SKM-1 (cell line): ENCODE measurements around the gene HACD4.
"Not testable (repeated sequence)": the region's sequence is repeated elsewhere in the genome, so short reads cannot be mapped to it uniquely, and the experiment has no call there.

Experiments
- DNase-seq: peaks from one replicate; lab custom pipeline; 2025; ENCODE audit not compliant: unreplicated experiment; lab: John Stamatoyannopoulos, UW

HACD4 gene

DNA sequence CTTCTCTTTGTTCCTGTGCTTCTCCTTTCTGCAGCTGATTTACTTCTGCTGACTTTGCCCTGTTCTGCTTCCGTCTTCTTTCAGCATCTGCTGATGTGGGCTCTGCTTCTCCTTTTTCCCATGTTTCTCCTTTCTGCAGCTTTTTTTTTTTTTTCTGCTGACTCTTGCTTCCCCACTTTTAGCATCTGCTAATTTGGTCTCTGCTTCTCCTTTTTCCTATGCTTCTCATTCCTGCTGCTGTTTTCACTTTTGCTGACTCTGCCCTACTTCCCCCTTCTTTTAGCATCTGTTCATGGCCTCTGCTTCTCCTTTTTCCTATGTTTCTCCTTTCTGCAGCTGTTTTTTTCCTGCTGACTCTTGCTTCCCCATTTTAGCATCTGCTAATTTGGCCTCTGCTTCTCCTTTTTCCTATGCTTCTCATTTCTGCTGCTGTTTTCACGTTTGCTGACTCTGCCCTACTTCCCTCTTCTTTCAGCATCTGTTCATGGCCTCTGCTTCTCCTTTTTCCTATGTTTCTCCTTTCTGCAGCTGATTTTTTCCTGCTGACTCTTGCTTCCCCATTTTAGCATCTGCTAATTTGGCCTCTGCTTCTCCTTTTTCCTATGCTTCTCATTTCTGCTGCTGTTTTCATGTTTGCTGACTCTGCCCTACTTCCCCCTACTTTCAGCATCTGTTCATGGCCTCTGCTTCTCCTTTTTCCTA is 58.0 kb downstream of the HACD4 start:
- DNase-seq, result not testable (repeated sequence)

DNA sequence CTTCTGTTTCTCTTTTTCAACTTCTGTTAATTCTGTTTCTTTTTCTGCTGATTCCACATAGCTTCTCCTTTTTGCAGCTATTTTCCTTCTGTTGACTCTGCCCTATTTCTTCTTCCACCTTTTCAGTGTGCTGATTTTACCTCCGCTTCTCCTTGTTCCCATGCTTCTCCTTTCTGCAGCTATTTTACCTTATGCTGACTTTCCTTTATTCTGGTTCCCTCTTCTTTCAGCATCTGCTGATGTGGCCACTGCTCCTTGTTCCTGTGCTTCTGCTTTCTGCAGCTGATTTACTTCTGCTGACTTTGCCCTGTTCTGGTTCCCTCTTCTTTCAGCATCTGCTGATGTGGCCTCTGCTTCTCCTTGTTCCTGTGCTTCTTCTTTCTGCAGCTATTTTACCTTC is 58.8 kb downstream of the HACD4 start:
- no peak for DNase-seq

DNA sequence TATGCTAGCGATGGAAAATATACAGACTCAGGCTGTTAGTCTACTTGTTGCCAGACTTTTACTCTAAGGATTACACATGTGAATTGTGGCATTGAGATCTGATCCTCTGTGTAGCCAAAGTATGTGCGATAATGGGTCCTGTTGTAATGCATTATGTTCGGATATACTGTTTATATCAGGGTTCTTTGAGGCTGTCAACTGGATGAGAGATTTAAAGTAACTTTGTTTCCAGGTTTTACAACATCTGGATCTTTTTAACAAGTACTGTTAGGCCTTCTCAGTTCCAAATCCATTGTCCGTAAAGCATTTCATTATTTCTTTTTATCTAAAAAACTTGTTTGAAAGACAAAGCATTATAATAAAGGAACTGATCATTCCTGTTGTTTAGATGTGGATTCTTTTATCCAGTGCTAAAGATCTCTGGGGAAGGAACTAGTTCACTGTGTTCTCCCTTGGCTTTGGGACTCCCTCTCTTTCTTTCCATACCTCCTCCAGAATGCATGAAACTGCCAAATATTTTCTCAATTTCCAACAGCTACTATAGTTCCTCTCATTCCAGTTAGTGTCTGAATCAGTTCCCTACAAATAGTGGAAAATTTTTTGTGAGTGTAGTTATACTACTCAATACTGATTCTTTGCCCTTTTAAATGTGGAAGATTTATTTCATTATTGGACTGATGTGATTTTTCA is 68.8 kb downstream of the HACD4 start:
- no peak for DNase-seq

DNA sequence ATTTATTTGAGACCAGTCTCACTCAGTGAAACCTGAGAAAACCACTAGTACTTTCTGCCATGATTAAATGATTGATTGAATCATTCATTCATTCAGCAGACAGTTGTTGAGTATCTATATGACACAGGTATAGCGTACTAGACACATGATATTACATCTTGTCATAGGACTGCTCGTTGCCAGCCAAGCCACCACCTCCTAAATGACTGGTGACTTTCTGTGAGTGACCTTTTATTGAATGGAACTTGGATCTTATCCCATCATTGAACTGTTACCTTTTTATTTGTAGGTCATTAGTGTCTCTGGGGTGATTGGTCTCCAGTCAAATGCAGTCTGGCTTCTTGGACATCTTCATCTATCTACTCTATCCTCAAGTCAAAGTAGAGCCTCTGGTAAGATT is 80.7 kb downstream of the HACD4 start:
- DNase-seq, result no peak
